ENCODE results near the gene FARS2.

The FARS2 gene

GRCh38 chr6:5435449-5435848 lies 174.1 kb downstream of the FARS2 start:
- DNase-seq: no peak

DNA sequence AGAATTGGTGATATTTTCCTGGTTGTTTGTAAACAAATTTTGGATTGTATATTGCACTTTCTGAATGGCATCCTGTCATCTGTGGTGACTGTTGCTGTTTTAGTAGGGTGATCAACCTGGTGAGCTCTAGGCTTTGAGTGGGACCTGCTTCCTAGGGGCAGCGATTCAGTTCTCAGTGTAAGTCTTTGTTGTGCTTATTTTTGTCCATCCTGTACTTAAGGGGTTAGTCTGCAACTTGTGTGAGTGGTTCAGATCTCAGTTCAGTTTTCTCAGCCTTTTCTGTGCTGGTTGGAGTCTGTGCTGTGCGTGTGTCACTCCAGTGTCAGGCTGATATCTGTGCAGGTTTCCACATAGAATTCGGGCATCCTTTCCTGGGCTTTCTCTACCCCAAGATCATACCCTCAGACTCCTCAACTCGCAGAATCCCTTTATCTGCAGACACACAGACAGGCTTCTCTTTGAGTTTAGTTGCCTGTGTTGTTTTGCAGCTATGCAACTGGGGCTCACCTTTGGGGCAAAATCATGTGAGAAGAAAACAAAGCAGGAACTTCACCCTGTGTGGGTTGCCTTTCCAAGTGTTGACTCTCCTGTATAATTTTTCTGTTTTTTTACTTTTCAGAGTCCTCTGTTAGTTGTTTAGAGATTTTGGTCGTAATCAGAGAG lies 177.7 kb downstream of the FARS2 start:
- DNase-seq: no peak

- DNase-seq: no peak
Observed at GRCh38 chr6:5439749-5440148, 178.4 kb downstream of the FARS2 start.

DNA sequence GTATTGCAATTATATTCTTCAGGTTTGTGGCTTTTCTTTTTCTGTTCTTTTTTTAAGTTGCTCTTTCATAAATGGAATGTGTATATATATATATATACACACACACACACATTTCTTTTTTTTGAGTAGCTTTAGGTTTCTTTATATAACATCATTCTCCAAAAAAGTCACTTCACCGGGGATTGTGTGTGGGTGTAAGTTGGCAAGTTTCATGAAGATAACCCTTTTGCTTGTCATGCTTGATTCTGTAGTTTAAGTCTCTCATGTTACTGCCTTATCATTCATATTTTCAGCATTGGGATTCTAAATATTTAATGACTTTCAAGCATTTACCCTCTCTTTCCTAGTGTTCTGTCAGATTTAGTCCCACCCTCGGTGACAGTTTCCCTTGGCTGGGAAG lies 181.0 kb downstream of the FARS2 start:
- DNase-seq: no peak

DNA sequence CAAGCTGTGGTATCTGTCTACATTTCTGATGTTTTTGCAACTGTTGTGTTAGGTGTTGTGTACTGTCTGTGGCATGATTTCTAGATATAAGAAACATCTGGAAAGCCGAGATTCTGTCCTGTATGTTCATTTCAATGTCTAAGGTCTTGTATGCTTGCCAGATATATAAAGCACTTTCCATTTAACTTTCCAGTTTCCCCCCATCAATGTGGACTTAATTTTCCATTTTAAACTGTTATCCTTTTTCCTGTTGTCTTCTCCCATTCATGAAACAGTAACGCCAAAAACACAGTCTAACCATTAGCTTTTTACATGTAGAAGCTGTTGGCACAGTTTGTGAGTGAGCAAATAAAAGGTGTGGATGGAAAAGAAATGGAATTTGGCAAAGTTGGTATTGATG lies 181.6 kb downstream of the FARS2 start:
- no peak for DNase-seq

DNA sequence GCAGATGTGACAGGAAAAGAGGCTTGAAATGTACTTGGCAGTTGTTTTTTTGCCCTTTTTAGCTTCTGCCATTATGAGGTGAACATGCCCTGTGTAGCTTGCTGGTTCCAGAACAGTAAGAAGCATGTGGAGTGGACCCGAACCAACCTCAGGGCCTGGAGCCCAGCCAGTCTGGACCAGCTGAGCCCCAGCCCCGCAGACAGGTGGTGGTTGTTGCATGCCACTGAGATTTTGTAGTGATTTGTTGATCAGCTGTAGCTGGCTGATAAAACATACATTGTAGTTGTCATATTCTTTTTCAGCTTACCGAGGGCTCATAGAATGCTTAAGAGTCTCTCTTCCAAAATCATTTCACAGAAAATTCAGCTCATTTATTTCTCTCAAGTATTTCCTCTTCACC lies 182.2 kb downstream of the FARS2 start:
- DNase-seq: no peak

- DNase-seq: no peak
Observed at GRCh38 chr6:5446362-5447075, 185.2 kb downstream of the FARS2 start.

GRCh38 chr6:5447921-5448320 lies 186.6 kb downstream of the FARS2 start:
- DNase-seq: no peak

DNA sequence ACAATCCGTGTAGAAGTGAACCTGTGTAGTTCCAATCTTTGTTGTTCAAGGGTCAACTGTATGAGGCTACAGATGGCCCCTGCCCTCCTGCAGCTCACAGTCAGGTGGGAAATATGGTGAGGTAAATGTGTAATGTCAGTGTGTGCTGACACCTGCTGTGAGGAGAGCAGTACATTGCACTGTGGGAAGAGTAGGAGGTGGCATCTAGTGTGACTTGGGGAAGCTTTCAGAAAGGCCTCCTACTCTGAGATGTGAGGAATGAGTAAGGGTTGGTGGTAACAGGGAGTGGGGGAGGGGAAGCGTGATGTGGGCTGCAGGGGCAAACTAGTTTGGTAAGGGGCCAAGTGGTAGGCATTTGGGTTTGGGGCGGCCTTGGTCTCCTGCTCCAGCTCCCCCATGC lies 188.8 kb downstream of the FARS2 start:
- no peak for DNase-seq

GRCh38 chr6:5453546-5453945 lies 192.2 kb downstream of the FARS2 start:
- no peak for DNase-seq

- DNase-seq: no peak
Observed at GRCh38 chr6:5455142-5455541, 193.8 kb downstream of the FARS2 start.

GRCh38 chr6:5457041-5457440 lies 195.7 kb downstream of the FARS2 start:
- DNase-seq: peak; percentile 13 to 35

GRCh38 chr6:5457983-5458683 lies 196.8 kb downstream of the FARS2 start:
- DNase-seq: peak; percentile 88 to 95

DNA sequence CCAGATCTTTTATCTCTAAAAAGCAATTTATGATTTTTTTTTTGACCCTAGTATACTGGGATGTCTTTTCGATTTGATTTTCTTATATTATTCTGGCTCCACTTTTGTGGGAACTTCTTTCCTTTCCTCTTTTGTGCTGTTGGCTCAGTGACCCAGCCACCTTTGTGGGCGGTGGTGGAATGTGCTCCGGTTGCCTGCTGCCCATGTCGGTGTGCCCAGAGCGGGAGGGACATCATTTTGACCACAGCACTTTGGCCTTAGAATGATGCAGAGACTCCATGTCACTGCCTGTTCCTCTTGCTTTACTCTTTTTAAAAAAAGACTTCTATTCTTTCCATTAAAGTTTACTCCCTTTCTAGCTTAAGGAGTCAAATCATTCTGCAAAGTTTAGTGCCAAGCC lies 198.0 kb downstream of the FARS2 start:
- no peak for DNase-seq

DNA sequence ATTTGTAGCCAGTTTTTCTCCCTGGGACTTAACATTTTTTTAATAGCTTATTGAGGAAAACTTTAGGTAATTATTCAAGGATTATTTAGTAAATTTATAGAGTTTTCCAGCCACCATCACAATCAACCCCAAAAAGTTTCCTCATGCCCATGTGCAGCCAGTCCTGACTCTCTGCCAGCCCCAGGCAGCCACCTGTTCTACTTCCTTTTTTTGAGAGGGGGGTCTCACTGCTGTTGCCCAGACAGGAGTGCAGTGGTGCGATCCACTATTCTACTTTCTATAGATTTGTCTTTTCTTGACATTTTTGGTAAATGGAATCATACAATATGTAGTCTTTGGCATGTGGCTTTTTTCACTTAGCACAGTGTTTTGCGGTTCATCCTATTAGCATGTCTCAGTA lies 200.1 kb downstream of the FARS2 start:
- no peak for DNase-seq

DNA sequence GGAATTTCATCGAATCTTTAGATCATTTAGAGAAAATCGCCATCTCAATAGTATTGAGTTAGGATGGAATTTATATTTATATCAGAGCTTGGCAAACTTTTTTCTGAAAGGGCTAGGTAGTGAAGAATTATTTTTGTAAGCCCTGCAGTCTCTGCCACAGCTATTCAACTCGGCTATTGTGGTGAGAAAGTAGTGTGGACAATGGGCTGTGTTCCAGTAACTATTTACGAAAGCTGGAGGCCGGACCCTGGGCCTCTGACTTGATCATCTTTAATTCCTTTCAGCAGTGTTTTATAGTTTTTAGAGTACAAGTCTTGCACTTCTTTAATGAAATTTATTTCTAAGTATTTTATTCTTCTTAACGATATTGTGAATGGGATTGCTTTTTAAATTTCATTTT lies 201.5 kb downstream of the FARS2 start:
- DNase-seq: no peak

- DNase-seq: no peak
Observed at GRCh38 chr6:5463690-5464089, 202.4 kb downstream of the FARS2 start.

DNA sequence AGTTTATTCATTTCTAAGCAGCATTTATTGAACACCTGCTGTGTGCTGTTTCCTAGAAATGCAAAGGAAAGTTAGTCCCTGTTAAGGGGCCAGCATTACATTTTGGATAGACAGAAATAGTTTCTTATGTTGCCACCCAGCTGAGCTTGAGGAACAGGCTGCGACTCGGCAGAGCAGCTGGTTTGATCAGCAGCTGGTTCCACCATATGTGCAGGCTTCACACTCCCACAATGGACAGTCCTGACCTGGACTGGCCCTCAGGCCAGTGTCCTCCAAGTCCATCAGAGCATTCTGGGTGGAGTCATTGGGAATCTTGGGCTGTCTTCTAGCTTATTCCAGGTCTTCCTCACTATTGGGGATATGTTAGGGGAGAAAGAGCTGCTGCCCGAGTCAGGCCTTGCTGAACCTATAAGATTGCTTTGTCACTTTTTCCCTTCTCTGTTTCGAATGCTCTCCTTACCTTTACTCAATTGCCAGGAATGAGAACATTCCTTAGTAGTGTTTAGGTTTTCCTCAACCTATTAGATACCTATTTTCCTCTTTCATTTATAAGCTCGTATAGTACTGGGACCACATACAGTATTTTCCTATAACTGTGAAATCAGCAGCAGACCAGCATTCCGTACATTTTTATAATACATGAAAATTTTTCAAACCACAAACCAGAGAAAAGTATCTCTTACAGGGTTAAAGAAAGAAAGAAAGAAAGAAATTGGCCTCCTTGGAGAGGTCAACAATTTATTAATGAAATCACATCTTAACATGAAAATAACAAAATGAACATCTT lies 203.0 kb downstream of the FARS2 start:
- no peak for DNase-seq

GRCh38 chr6:5466281-5467136 lies 205.2 kb downstream of the FARS2 start:
- no peak for DNase-seq

- DNase-seq: no peak
Observed at GRCh38 chr6:5468586-5468985, 207.3 kb downstream of the FARS2 start.

GRCh38 chr6:5469101-5469846 lies 208.0 kb downstream of the FARS2 start:
- DNase-seq: no peak

DNA sequence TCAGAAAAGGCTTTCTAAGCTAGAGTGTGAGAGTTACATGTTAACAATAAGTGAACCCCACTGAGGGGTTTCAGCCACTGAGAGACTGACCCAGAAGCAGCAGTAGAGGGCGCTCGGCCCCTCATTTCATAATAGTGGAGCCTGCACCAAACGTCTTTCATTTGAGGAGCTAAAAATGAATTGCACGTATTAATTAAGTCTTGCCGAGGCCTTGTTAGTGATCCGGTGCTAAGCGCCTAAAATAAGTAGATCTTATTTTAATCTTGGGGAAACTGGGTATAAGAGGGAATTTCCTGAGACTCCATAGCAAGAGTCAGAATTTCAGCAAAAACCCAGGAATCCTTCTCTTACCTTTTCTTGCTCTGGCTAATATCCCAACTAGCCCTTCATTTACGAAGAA lies 209.7 kb downstream of the FARS2 start:
- peak; percentile 68 to 75 for DNase-seq

Measured in NCI-H2081 (cell line).